ENCODE data around the gene TBC1D17. TPM values are rescaled to one million over a fixed set of nuclear protein-coding genes. Genes with fewer than 3 reads are reported as not detected.

Gene TBC1D17
- total and polyA plus RNA-seq, 10 of the 15 experiments (the other 5 are each of a cell fraction or from before 2014, with no cell fraction given) = 0.42 to 20.4 (median 11.2) TPM

GRCh38 chr19:49840321-49840720 lies 37.2 kb upstream of the TBC1D17 start (continued):
- TF ChIP-seq RELB (IDR thresholded peaks at IDR 0.05; ENCODE audit: low read depth) (no peak), SUZ12 (IDR thresholded peaks at IDR 0.05; ENCODE audit: unreplicated experiment) (no peak), NR2F1 (conservative IDR thresholded peaks at IDR 0.05) (no peak), HDAC6 (IDR thresholded peaks at IDR 0.05; ENCODE audit: unreplicated experiment) (no peak)

GRCh38 chr19:49840736-49841249 lies 36.7 kb upstream of the TBC1D17 start:
- ChIA-PET CTCF (no interaction called here), SMC1A (ENCODE audit: uncharacterized antibody, unreplicated experiment) (no interaction called here), RAD21 (ENCODE audit: unreplicated experiment) (interaction anchor here (1.1 kb wide), 1 partner anchor 74 kb away, joined by 6 read pairs; the partner anchor contains the start of gene AP2A1), POLR2A (no interaction called here)
- Histone ChIP-seq H2AFZ (ENCODE audit: control insufficient read depth, low read depth, low read length) (no peak overlapping the region), H3K9me3 (replicated peaks; ENCODE audit: control insufficient read depth, insufficient read depth, low read length) (no peaks in the 10 kb centered on the region), H3K4me3 (no peak overlapping the region), H3K79me2 (ENCODE audit: control insufficient read depth, insufficient read depth, low read length) (no peaks in the 10 kb centered on the region), H4K20me1 (ENCODE audit: control insufficient read depth, insufficient read depth) (no peaks in the 10 kb centered on the region), H3K27me3 (replicated peaks in 1 of 2; ENCODE audit: control insufficient read depth in 2 of 2, insufficient read depth in 2 of 2, low read length in 1 of 2) (no peaks in the 10 kb centered on the region), H3K36me3 (ENCODE audit: control insufficient read depth in 2 of 2, insufficient read depth in 2 of 2, low read length in 1 of 2) (peaks cover 6 to 10% of the 10 kb centered on the region in 2 experiments), H3K9ac (ENCODE audit: control insufficient read depth, insufficient read depth, low read length) (no peak overlapping the region), H3K4me1 (ENCODE audit: control insufficient read depth, insufficient read depth, low read length) (peaks cover 13% of the 10 kb centered on the region), H3K27ac (ENCODE audit: control insufficient read depth, insufficient read depth) (no peak overlapping the region), H3K4me2 (ENCODE audit: control insufficient read depth, insufficient read depth) (no peak overlapping the region)
- FAIRE-seq (no peak), ATAC-seq (no peak), DNase-seq (ENCODE audit: low read depth, low spot score) (no peak)
- in situ Hi-C loops (cut with MboI) = no loop called here
- intact Hi-C loops (cut with micrococcal nuclease; ENCODE audit: unreplicated experiment) = no loop called here
- WGBS (ENCODE audit: insufficient coverage, insufficient replicate concordance, low lambda C conversion rate, missing lambda C conversion rate) = 91% methylated on average over 17 of the region's 17 CpGs
- no peak for TF ChIP-seq MXI1 (IDR thresholded peaks at IDR 0.05; ENCODE audit: low read depth, low read length)
- TF ChIP-seq BMI1 (IDR thresholded peaks at IDR 0.05; ENCODE audit: borderline replicate concordance) = no peak
- TF ChIP-seq KAT2A (conservative IDR thresholded peaks at IDR 0.05; ENCODE audit: control insufficient read depth, low read depth, low read length) = no peak
- TF ChIP-seq ASH2L (IDR thresholded peaks at IDR 0.05; ENCODE audit: borderline replicate concordance, low read depth) = no peak
- TF ChIP-seq TARDBP (IDR thresholded peaks at IDR 0.05; ENCODE audit: borderline replicate concordance) = no peak
- no peak for TF ChIP-seq RUNX3 (IDR thresholded peaks at IDR 0.05; ENCODE audit: low read length)
- TF ChIP-seq ETV6 (conservative IDR thresholded peaks at IDR 0.05 in 1 of 2, IDR thresholded peaks at IDR 0.05 in 1 of 2; ENCODE audit: borderline replicate concordance in 1 of 2, low read depth in 1 of 2) = no peak
- BruUV-seq (replicated peaks) = no TSS peak
